Measurements from ENCODE around the gene SCAMP4. TPM values are rescaled to one million over a fixed set of nuclear protein-coding genes. Genes with fewer than 3 reads are reported as not detected.
"Not testable (repeated sequence)": the region's sequence is repeated elsewhere in the genome, so short reads cannot be mapped to it uniquely, and the experiment has no call there.

The SCAMP4 gene
- total RNA-seq, 1 experiment from 2014 or later, result 29.2 TPM

DNA sequence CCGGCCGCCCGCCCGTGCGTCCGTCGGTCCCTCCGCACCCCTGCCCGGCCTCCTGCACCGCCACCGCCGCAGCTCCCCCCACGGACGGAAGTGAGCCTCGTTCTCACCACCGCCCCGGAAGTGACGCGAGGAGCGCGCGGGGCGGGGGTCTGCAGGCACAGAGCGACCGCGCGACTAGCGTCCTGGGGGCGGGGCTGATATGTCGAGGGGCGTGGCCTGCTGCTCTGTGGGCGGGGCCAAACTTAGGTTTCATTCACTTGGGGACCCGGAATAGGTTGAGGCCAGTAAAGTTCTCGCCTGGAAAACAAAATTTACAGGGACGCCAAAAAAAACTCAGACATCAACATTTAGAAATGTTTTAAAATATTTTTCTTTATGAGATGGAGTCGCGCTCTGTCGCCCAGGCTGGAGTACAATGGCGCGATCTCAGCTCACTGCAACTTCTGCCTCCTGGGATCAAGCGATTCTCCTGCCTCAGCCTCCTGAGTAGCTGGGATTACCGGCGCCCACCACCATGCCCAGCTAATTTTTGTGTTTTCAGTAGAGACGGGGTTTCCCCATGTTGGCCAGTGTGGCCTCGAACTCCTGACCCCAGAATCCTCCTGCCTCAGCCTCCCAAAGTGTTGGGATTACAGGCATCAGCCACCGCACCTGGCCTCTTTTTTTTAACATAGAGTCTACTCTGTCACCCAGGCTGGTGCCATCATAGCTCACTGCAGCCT lies 19.6 kb upstream of the SCAMP4 start, which contains the start of gene ABHD17A:
Gene ABHD17A, minus strand, starts transcription at position 99 of the 722 bp plus-strand sequence. CDS start 3,930 bp downstream, outside the sequence.
- not testable (repeated sequence) for H3K9me3 ChIP-seq (replicated peaks); H3K27ac ChIP-seq; H3K4me1 ChIP-seq; H3K36me3 ChIP-seq; H3K27me3 ChIP-seq
- DNase-seq, result peak; percentile 92
- H3K4me3 ChIP-seq, result peak within 1 kb of the TSS; percentile 81

GRCh38 chr19:1886360-1886759 lies 18.8 kb upstream of the SCAMP4 start:
- H3K4me1 ChIP-seq; H3K4me3 ChIP-seq; H3K36me3 ChIP-seq; H3K9me3 ChIP-seq (replicated peaks); H3K27me3 ChIP-seq; DNase-seq; H3K27ac ChIP-seq: not testable (repeated sequence)

- Histone ChIP-seq H3K27me3 (no peaks in the 10 kb centered on the region), H3K27ac (no peak overlapping the region), H3K36me3 (no peaks in the 10 kb centered on the region), H3K9me3 (replicated peaks) (no peaks in the 10 kb centered on the region), H3K4me1 (peaks cover 8% of the 10 kb centered on the region; the same call in 1 of the 2 replicates), H3K4me3 (no peak overlapping the region)
- DNase-seq, result no peak
Measured at GRCh38 chr19:1888385-1888784, 16.8 kb upstream of the SCAMP4 start.

DNA sequence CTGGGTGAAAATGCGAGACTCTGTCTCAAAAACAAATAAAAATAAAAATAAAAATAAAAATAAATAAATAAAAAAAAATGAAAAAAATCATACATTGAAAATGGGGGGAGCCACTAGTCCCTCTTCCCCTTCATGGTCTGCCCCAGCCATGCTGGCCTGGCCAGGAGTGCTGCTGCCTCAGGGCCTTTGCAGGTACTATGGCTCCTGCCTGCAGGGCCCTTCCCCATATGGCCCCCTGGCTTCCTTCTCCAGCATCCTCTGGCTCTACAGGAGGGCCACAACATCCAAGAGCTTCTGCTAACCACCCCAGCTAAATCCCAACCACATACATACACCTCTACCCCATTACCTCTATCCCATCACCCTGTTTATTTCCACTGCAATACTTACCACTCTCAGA lies 15.3 kb upstream of the SCAMP4 start:
- no peak overlapping the region for H3K27ac ChIP-seq
- H3K9me3 ChIP-seq (replicated peaks), result no peaks in the 10 kb centered on the region
- peaks cover 5% of the 10 kb centered on the region; the same call in 1 of the 2 replicates for H3K4me1 ChIP-seq
- no peaks in the 10 kb centered on the region for H3K27me3 ChIP-seq
- H3K36me3 ChIP-seq, result no peaks in the 10 kb centered on the region
- H3K4me3 ChIP-seq, result no peak overlapping the region
- no peak for DNase-seq

GRCh38 chr19:1893791-1894190 lies 11.4 kb upstream of the SCAMP4 start:
- H3K4me1 ChIP-seq, result peaks cover 8% of the 10 kb centered on the region
- no peaks in the 10 kb centered on the region for H3K27me3 ChIP-seq
- no peak overlapping the region for H3K4me3 ChIP-seq
- no peaks in the 10 kb centered on the region for H3K36me3 ChIP-seq
- no peak overlapping the region for H3K27ac ChIP-seq
- no peaks in the 10 kb centered on the region for H3K9me3 ChIP-seq (replicated peaks)
- DNase-seq, result no peak

- H3K27ac ChIP-seq, result no peak overlapping the region
- no peaks in the 10 kb centered on the region for H3K36me3 ChIP-seq
- H3K4me3 ChIP-seq, result no peak overlapping the region
- no peak for DNase-seq
- no peaks in the 10 kb centered on the region for H3K9me3 ChIP-seq (replicated peaks)
- peaks cover 8% of the 10 kb centered on the region for H3K4me1 ChIP-seq
- H3K27me3 ChIP-seq, result no peaks in the 10 kb centered on the region
Measured at GRCh38 chr19:1896508-1896907, 8.7 kb upstream of the SCAMP4 start.

- H3K4me1 ChIP-seq, result peaks cover 4% of the 10 kb centered on the region
- H3K36me3 ChIP-seq, result no peaks in the 10 kb centered on the region
- H3K27ac ChIP-seq, result no peak overlapping the region
- H3K4me3 ChIP-seq, result no peak overlapping the region
- DNase-seq, result no peak
- no peaks in the 10 kb centered on the region for H3K9me3 ChIP-seq (replicated peaks)
- no peaks in the 10 kb centered on the region for H3K27me3 ChIP-seq
Measured at GRCh38 chr19:1901940-1902404, 3.2 kb upstream of the SCAMP4 start.

- H3K9me3 ChIP-seq (replicated peaks), result no peaks in the 10 kb centered on the region
- no peaks in the 10 kb centered on the region for H3K27me3 ChIP-seq
- no peak overlapping the region for H3K27ac ChIP-seq
- no peak overlapping the region for H3K4me3 ChIP-seq
- no peaks in the 10 kb centered on the region for H3K36me3 ChIP-seq
- no peak for DNase-seq
- H3K4me1 ChIP-seq, result peaks cover 4% of the 10 kb centered on the region
Measured at GRCh38 chr19:1902923-1903322, 2.3 kb upstream of the SCAMP4 start.

DNA sequence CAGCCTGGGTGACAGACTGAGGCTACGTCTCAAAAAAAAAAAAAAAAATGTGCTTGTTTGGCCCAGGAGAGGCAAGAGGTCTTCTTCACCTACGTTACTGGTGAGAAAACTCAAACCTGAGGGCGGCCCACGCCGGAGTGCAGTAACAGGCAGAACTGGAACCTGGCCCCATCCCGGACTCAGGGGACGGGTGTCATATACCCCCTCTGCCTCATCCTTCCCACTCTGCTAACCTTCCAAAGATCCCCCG lies 414 bp upstream of the SCAMP4 start:
- Histone ChIP-seq H3K4me3 (peak overlapping the region; percentile 71), H3K27ac (no peak overlapping the region), H3K27me3 (no peaks in the 10 kb centered on the region), H3K36me3 (no peaks in the 10 kb centered on the region), H3K4me1 (peaks cover 10% of the 10 kb centered on the region), H3K9me3 (replicated peaks) (no peaks in the 10 kb centered on the region)
- no peak for DNase-seq

DNA sequence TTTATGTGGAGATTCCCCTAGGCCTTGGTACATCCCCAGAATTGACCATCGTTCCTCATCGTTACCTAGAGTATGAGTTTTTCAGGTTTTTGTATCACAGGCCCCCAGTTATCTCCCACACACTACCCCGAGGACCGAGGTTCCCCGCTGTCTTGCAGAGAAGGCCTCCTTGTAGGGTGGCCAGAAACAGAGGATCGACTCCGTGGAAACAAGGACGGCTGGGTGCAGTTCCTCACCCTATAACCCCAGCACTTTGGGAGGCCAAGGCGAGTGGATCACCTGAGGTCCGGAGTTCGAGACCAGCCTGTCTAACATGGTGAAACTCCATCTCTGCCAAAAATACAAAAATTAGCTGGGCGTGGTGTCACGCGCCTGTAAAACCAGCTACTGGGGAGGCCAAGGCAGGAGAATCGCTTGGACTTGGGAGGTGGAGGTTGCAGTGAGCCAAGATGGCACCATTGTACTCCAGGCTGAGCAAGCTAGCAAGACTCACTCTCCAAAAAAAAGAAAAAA lies 720 bp downstream of the SCAMP4 start:
- Histone ChIP-seq H3K4me3 (peak overlapping the region; percentile 71), H3K4me1 (peaks cover 14% of the 10 kb centered on the region), H3K27ac (peak overlapping the region; percentile 38), H3K27me3 (no peaks in the 10 kb centered on the region), H3K36me3 (no peaks in the 10 kb centered on the region), H3K9me3 (replicated peaks) (no peaks in the 10 kb centered on the region)
- no peak for DNase-seq

DNA sequence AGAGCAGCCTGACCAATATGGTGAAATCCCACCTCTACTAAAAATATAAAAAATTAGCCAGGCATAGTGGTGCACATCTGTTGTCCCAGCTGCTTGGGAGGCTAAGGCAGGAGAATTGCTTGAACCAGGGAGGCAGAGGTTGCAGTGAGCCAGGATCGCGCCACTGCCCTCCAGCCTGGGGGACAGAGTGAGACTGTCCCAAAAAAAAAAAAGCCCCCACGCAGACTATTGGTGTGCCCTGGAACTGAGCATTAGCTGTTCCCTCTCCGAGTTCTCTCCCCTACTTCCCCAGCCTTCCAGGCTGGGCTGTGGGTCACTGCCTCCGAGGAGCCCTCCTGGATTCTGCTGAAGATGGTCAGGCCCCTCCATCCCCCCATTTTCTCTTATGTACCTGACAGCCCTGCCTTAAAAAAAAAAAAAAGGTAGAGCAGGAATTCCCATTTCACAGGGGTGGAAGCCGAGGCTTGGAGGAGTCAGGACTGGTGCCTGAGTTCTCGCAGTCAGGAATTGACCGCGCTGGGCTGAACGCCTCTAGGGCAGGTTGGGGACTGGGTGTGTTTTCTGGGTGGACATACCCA lies 1.9 kb downstream of the SCAMP4 start:
- Histone ChIP-seq H3K27ac (no peak overlapping the region), H3K4me3 (no peak overlapping the region), H3K4me1 (peaks cover 14% of the 10 kb centered on the region), H3K9me3 (replicated peaks) (no peaks in the 10 kb centered on the region), H3K27me3 (no peaks in the 10 kb centered on the region), H3K36me3 (peaks cover 8% of the 10 kb centered on the region; the same call in 1 of the 2 replicates)
- no peak for DNase-seq

DNA sequence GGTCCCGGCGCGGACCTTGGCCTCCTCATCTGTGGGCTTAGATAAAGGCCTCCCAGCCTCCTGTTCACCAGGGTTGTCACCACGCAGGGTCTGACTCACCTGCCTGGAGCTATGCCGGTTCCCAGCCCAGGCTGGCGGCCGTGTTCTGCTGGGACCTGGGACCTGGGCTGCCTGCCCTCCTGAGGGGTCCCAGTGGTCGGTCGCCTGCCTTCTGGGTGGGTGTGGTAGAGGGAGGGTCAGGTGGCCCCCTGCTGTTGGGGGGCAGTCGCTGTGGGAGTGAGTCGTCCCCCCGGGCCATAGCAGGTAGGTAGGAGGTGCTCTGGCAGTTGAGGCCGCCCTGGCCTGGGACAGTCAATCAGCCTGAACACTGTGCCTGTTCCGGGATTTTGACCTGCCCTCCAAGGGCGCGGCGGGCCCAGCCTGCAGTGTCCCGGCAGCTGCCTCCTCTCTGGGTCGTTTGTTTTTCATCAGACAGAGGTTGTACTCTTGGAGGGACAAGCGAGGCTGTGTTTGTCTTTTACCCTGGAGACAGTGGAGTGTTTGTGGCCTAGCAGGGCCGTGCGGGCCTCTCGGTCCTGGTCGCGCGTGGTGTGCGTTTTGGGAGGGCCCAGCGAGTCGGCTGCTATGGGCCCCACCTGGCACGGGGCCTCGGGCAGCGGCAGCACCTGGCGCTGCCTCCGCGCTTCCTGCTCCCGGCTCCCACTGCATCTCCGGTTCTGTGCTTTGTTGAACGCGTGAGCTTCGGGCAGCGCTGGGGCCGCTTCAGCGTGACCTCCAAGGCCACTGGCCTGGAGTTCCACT lies 2.6 kb downstream of the SCAMP4 start:
- H3K27me3 ChIP-seq, result no peaks in the 10 kb centered on the region
- H3K4me1 ChIP-seq, result peaks cover 14% of the 10 kb centered on the region
- no peaks in the 10 kb centered on the region for H3K9me3 ChIP-seq (replicated peaks)
- peak overlapping the region; percentile 23; the same call in 1 of the 2 replicates for H3K27ac ChIP-seq
- H3K4me3 ChIP-seq, result no peak overlapping the region
- H3K36me3 ChIP-seq, result peaks cover 9% of the 10 kb centered on the region; the same call in 1 of the 2 replicates
- peak; percentile 31 to 49 for DNase-seq

DNA sequence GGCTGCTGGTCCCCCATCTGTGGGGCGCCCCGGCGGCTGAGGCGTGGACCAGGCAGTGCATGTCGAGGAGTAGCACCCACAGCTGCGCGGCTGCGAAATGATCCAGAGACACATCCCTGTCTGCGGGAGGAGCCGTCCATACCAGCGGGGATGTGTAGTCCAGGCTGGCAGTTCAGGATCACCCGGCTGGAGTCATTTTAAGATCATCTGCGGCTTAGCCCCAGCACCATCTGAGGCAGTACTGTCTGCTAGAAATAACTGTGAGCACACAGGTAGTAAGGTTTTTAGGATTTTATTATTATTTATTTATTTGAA lies 3.1 kb downstream of the SCAMP4 start:
- DNase-seq, result no peak
- Histone ChIP-seq H3K9me3 (replicated peaks) (no peaks in the 10 kb centered on the region), H3K4me1 (peaks cover 14% of the 10 kb centered on the region), H3K27me3 (no peaks in the 10 kb centered on the region), H3K4me3 (no peak overlapping the region), H3K27ac (peak overlapping the region; percentile 23; the same call in 1 of the 2 replicates), H3K36me3 (peaks cover 13% of the 10 kb centered on the region)

DNA sequence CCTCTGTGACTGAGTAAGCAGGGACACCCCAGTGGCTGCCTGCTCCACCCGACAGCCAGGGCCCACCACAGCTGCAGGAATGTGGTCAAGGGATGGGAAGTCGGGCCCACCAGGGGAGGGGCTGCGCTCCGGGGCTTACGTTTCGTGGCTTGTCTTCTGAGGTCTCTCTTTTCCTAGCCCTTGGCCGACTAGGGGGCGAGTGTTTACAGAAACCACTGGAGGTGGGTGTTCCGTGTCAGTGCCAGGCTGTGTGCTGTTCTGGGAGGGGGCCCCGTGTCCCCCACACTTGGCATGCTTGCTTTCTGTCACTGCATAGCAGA lies 4.5 kb downstream of the SCAMP4 start:
- DNase-seq, result no peak
- peaks cover 14% of the 10 kb centered on the region for H3K36me3 ChIP-seq
- no peak overlapping the region for H3K4me3 ChIP-seq
- H3K27me3 ChIP-seq, result no peaks in the 10 kb centered on the region
- no peaks in the 10 kb centered on the region for H3K9me3 ChIP-seq (replicated peaks)
- H3K27ac ChIP-seq, result peak overlapping the region; percentile 20; the same call in 1 of the 2 replicates
- H3K4me1 ChIP-seq, result peaks cover 14% of the 10 kb centered on the region

DNA sequence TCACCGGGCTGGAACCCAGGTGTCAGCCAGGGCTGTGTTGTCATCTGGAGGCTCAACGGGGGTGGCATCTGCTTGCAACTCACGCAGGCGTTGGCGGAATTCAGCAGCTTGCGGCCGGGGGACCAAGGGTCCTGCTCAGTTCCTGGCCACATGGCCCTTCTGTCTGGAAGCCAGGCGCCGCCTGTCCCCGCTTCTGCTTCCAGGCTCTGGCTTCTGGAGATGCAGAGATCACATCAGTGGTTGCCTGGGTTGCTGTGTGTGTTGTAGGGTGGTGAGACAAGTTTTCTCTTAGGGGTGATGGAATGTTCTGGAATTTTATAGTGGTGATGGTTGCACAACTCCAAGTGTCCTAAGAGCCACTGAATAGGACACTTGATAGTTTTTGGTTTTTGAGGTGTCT lies 5.0 kb downstream of the SCAMP4 start:
- peaks cover 14% of the 10 kb centered on the region for H3K36me3 ChIP-seq
- peaks cover 14% of the 10 kb centered on the region for H3K4me1 ChIP-seq
- no peaks in the 10 kb centered on the region for H3K27me3 ChIP-seq
- no peak for DNase-seq
- no peaks in the 10 kb centered on the region for H3K9me3 ChIP-seq (replicated peaks)
- H3K27ac ChIP-seq, result peak overlapping the region; percentile 20; the same call in 1 of the 2 replicates
- no peak overlapping the region for H3K4me3 ChIP-seq
